CD4-positive, alpha-beta memory T cell (primary cell): ENCODE data around the gene RHCG. TPM values are rescaled to one million over a fixed set of nuclear protein-coding genes. Genes with fewer than 3 reads are reported as not detected.

Source experiments
- CTCF ChIA-PET: fragments of 350-600 bp; sonication (Branson Sonifier 250); formaldehyde crosslinking; loops from one replicate; lab custom pipeline; 2021; ENCODE audit warnings: inconsistent platforms; ENCODE audit not compliant: partially characterized antibody; lab: Charles Lee
- POLR2A ChIA-PET: fragments of 350-600 bp; sonication (Branson Sonifier 250); formaldehyde crosslinking; loops from one replicate; lab custom pipeline; 2021; ENCODE audit not compliant: partially characterized antibody; lab: Charles Lee
- DNase-seq, 5 donors: peaks; one replicate each; pipeline versions ENCODE4 v3.0.0 to v3.0.0-alpha.2; 2020 to 2022; ENCODE audit warnings: mixed read lengths in 1 of 5
- H3K27ac ChIP-seq: one replicate; pipeline ENCODE4 v1.7.0; 2013; ENCODE audit warnings: low read depth, low read length
- H3K27me3 ChIP-seq: 2 replicates; pipeline ENCODE4 v1.7.0; 2013; ENCODE audit warnings: mild to moderate bottlenecking, low read length, moderate library complexity; ENCODE audit not compliant: insufficient read depth
- H3K36me3 ChIP-seq: 2 replicates; pipeline ENCODE4 v1.7.0; 2013; ENCODE audit warnings: mild to moderate bottlenecking, low read length, moderate library complexity; ENCODE audit not compliant: insufficient read depth
- H3K4me1 ChIP-seq: 2 replicates; pipeline ENCODE4 v1.7.0; 2013; ENCODE audit warnings: mild to moderate bottlenecking, low read length, moderate library complexity; ENCODE audit not compliant: insufficient read depth
- H3K4me3 ChIP-seq, 2 donors: one replicate each; pipeline ENCODE4 v1.7.0; 2013; ENCODE audit warnings: low read length in 2 of 2, mild to moderate bottlenecking in 1 of 2
- H3K9me3 ChIP-seq, 2 donors: one replicate each; pipeline ENCODE4 v1.7.0; 2013; ENCODE audit warnings: low read length in 2 of 2, control low read depth in 1 of 2; ENCODE audit not compliant: control insufficient read depth in 1 of 2
- H3K27ac Mint-ChIP-seq, 7 donors: one replicate each; pipeline ENCODE4 v1.8.0; 2020 to 2021; ENCODE audit warnings: mixed read lengths in 7 of 7, mild to moderate bottlenecking in 6 of 7, inconsistent platforms in 3 of 7, moderate library complexity in 3 of 7
- H3K27me3 Mint-ChIP-seq, 2 donors: one replicate each; pipeline ENCODE4 v1.8.0; 2020 to 2021; ENCODE audit warnings: mixed read lengths in 2 of 2
- H3K36me3 Mint-ChIP-seq, 2 donors: one replicate each; pipeline ENCODE4 v1.8.0; 2020 to 2021; ENCODE audit warnings: mixed read lengths in 2 of 2, inconsistent platforms in 1 of 2, mild to moderate bottlenecking in 1 of 2
- H3K4me1 Mint-ChIP-seq, 4 donors: one replicate each; pipeline ENCODE4 v1.8.0; 2020 to 2021; ENCODE audit warnings: mixed read lengths in 4 of 4, mild to moderate bottlenecking in 1 of 4
- H3K4me3 Mint-ChIP-seq, 8 donors: one replicate each; pipeline ENCODE4 v1.8.0; 2020 to 2021; ENCODE audit warnings: mixed read lengths in 8 of 8, mild to moderate bottlenecking in 7 of 8, moderate library complexity in 6 of 8, inconsistent platforms in 3 of 8
- H3K9me3 Mint-ChIP-seq, 8 donors: one replicate each; pipeline ENCODE4 v1.8.0; 2020 to 2021; ENCODE audit warnings: mixed read lengths in 8 of 8, mild to moderate bottlenecking in 5 of 8, inconsistent platforms in 3 of 8, moderate library complexity in 1 of 8
- intact Hi-C: fragments of 100-400 bp; cut with micrococcal nuclease; formaldehyde crosslinking; loops from one replicate; pipeline ENCODE4 v1.15.1; 2023
- polyA plus RNA-seq, 2 donors: library from polyadenylated mRNA; unstranded; fragments of 300-500 nt; fragmentation: Illumina TruSeq; gene quantifications; one replicate each; pipeline ENCODE4 v1.2.3, GENCODE V29; 2021
- total RNA-seq, 2 experiments: library from RNA; stranded (reverse); gene quantifications; one replicate each; pipeline ENCODE4 v1.2.3, GENCODE V29; 2021

RHCG gene
- total and polyA plus RNA-seq, 4 experiments from 2014 or later, result not detected

GRCh38 chr15:89459271-89460038 is 36.9 kb downstream of the RHCG start:
- H3K4me3 ChIP-seq, result no peak overlapping the region
- no peaks in the 10 kb centered on the region for H3K36me3 Mint-ChIP-seq
- H3K9me3 Mint-ChIP-seq, result peaks cover 0 to 15% (median 7%) of the 10 kb centered on the region in 8 donors
- no peak overlapping the region for H3K4me3 Mint-ChIP-seq
- no peaks in the 10 kb centered on the region for H3K9me3 ChIP-seq
- peaks cover 11% of the 10 kb centered on the region in 2 donors for H3K27me3 Mint-ChIP-seq
- no peaks in the 10 kb centered on the region for H3K4me1 Mint-ChIP-seq
- intact Hi-C loops, result no loop called here
- no peaks in the 10 kb centered on the region for H3K4me1 ChIP-seq
- no peak overlapping the region for H3K27ac ChIP-seq
- peaks cover 6% of the 10 kb centered on the region for H3K27me3 ChIP-seq
- ChIA-PET POLR2A (no interaction called here), CTCF (no interaction called here)
- DNase-seq, result no peak
- no peak overlapping the region for H3K27ac Mint-ChIP-seq
- no peaks in the 10 kb centered on the region for H3K36me3 ChIP-seq

DNA sequence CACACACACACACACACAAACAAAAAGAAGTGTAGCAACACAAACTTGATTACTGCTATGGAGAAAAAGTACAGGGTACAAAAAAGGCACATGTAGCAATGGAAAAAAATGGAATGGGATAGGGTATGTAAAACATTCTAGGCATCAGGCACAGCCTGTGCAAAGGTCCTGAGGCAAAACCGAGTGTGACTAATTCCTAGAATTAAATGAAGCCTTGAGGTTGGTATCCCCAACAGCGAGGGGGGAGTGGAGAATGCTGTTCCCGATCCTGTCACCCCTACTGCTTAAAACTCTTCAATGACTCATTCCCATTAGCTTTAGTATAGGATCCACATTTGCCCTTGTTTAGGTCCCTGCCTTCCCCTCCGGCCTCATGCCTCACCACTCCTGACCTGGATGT is 37.9 kb downstream of the RHCG start:
- Mint-ChIP-seq H3K4me3 (no peak overlapping the region), H3K36me3 (no peaks in the 10 kb centered on the region), H3K9me3 (peaks cover 0 to 15% (median 7%) of the 10 kb centered on the region in 8 donors), H3K27me3 (peaks cover 8 to 12% of the 10 kb centered on the region in 2 donors), H3K27ac (no peak overlapping the region), H3K4me1 (no peaks in the 10 kb centered on the region)
- H3K4me1 ChIP-seq, result no peaks in the 10 kb centered on the region
- no peak overlapping the region for H3K4me3 ChIP-seq
- DNase-seq, result no peak
- no peak overlapping the region for H3K27ac ChIP-seq
- CTCF ChIA-PET, result no interaction called here
- intact Hi-C loops, result no loop called here
- no peaks in the 10 kb centered on the region for H3K9me3 ChIP-seq
- H3K36me3 ChIP-seq, result no peaks in the 10 kb centered on the region
- no peaks in the 10 kb centered on the region for H3K27me3 ChIP-seq
- POLR2A ChIA-PET, result no interaction called here

- ChIA-PET CTCF (no interaction called here), POLR2A (no interaction called here)
- Mint-ChIP-seq H3K4me1 (no peaks in the 10 kb centered on the region), H3K9me3 (peaks cover 0 to 15% (median 7%) of the 10 kb centered on the region in 8 donors), H3K27me3 (peaks cover 5 to 19% of the 10 kb centered on the region in 2 donors), H3K36me3 (no peaks in the 10 kb centered on the region), H3K27ac (no peak overlapping the region), H3K4me3 (no peak overlapping the region)
- DNase-seq, result no peak
- no peaks in the 10 kb centered on the region for H3K27me3 ChIP-seq
- no peaks in the 10 kb centered on the region for H3K36me3 ChIP-seq
- H3K9me3 ChIP-seq, result no peaks in the 10 kb centered on the region
- no peak overlapping the region for H3K4me3 ChIP-seq
- no peak overlapping the region for H3K27ac ChIP-seq
- intact Hi-C loops, result no loop called here
- H3K4me1 ChIP-seq, result no peaks in the 10 kb centered on the region
These were observed 39.3 kb downstream of the RHCG start for GRCh38 chr15:89457086-89457485.

DNA sequence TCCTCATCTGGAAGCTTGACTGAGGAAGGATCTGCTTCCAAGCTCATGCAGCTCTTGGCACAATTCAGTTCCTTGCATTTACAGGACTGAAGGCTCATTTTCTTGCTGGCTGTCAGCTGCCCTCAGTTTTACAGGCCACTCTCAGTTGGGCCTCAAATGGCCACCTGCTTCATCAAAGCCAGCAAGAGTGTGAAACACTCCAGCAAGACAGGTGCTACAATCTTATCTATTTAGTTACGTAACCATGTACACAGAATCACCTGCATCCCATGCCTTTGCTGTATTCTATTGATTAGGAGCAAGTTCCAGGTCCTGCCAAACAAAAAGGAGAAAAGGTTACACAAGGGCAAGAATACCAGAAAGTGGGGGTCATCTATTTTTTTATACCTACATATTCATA is 40.8 kb downstream of the RHCG start:
- H3K9me3 Mint-ChIP-seq, result peaks cover 0 to 15% (median 7%) of the 10 kb centered on the region in 8 donors
- H3K4me1 Mint-ChIP-seq, result no peaks in the 10 kb centered on the region
- H3K27ac Mint-ChIP-seq, result no peak overlapping the region
- no peak overlapping the region for H3K4me3 Mint-ChIP-seq
- H3K36me3 Mint-ChIP-seq, result no peaks in the 10 kb centered on the region
- no peak overlapping the region for H3K4me3 ChIP-seq
- ChIA-PET POLR2A (no interaction called here), CTCF (no interaction called here)
- intact Hi-C loops, result no loop called here
- no peak for DNase-seq
- H3K27me3 Mint-ChIP-seq, result peaks cover 7 to 26% of the 10 kb centered on the region in 2 donors
- H3K36me3 ChIP-seq, result no peaks in the 10 kb centered on the region
- H3K27ac ChIP-seq, result no peak overlapping the region
- H3K9me3 ChIP-seq, result no peaks in the 10 kb centered on the region
- no peaks in the 10 kb centered on the region for H3K4me1 ChIP-seq
- no peaks in the 10 kb centered on the region for H3K27me3 ChIP-seq

DNA sequence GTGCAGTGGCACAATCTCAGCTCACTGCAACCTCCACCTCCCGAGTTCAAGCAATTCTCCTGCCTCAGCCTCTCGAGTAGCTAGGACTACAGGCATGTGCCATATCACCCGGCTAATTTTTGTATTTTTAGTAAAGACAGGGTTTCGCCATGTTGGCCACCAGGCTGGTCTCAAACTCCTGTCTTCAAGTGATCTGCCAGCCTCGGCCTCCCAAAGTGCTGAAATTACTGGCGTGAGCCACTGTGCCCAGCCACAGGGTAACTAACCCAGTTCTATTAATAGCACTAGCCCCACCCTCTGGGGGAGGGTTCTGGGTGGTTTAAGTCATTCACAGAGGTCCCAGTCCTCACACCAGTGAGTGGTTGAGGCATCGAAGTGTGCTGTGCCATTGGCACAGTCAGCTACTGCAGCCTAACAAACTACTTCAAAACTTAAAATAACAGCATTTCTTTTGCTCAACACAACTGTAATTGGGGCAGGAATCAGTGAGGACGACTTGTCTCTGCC is 44.0 kb downstream of the RHCG start:
- peaks cover 13 to 26% of the 10 kb centered on the region in 2 donors for H3K27me3 Mint-ChIP-seq
- no peaks in the 10 kb centered on the region for H3K9me3 ChIP-seq
- H3K27me3 ChIP-seq, result peaks cover 4% of the 10 kb centered on the region
- H3K27ac ChIP-seq, result no peak overlapping the region
- no peak overlapping the region for H3K27ac Mint-ChIP-seq
- H3K9me3 Mint-ChIP-seq, result peaks cover 0 to 10% (median 5%) of the 10 kb centered on the region in 8 donors
- no peak overlapping the region for H3K4me3 Mint-ChIP-seq
- H3K4me3 ChIP-seq, result no peak overlapping the region
- no peaks in the 10 kb centered on the region for H3K36me3 Mint-ChIP-seq
- H3K4me1 Mint-ChIP-seq, result no peaks in the 10 kb centered on the region
- no peaks in the 10 kb centered on the region for H3K4me1 ChIP-seq
- ChIA-PET CTCF (no interaction called here), POLR2A (no interaction called here)
- intact Hi-C loops, result no loop called here
- DNase-seq, result no peak
- no peaks in the 10 kb centered on the region for H3K36me3 ChIP-seq

DNA sequence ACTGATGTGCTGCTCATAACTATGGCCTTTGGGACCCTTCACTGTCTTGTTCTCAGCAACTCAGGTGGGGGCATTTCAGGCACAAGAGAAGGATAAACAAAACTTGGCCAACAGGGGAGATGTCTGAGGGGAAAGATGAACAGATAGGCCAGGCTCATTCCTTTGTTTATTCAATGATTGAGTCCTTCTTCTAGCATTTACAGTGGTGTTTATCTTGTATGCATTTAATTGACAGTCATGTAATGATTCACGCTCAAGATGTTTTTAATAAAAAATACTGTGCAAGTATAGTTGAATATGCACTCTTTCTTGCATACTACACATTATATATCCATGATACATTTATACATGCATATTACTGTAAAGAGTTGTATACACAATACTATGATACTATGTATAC is 44.5 kb downstream of the RHCG start:
- intact Hi-C loops, result no loop called here
- H3K4me1 Mint-ChIP-seq, result no peaks in the 10 kb centered on the region
- H3K27me3 ChIP-seq, result peaks cover 4% of the 10 kb centered on the region
- peaks cover 18 to 29% of the 10 kb centered on the region in 2 donors for H3K27me3 Mint-ChIP-seq
- no peaks in the 10 kb centered on the region for H3K36me3 ChIP-seq
- H3K36me3 Mint-ChIP-seq, result no peaks in the 10 kb centered on the region
- no peak overlapping the region for H3K4me3 Mint-ChIP-seq
- CTCF ChIA-PET, result no interaction called here
- H3K27ac Mint-ChIP-seq, result no peak overlapping the region
- H3K9me3 Mint-ChIP-seq, result peaks cover 0 to 7% (median 2%) of the 10 kb centered on the region in 8 donors
- no peak overlapping the region for H3K4me3 ChIP-seq
- H3K27ac ChIP-seq, result no peak overlapping the region
- H3K9me3 ChIP-seq, result no peaks in the 10 kb centered on the region
- DNase-seq, result no peak
- POLR2A ChIA-PET, result no interaction called here
- H3K4me1 ChIP-seq, result no peaks in the 10 kb centered on the region

- peaks cover 4% of the 10 kb centered on the region for H3K27me3 ChIP-seq
- CTCF ChIA-PET, result interaction anchor here (0.7 kb wide), 1 partner anchor 243 kb away, joined by 3 read pairs; no protein-coding TSS in a partner anchor
- no peak for DNase-seq
These were observed 46.0 kb downstream of the RHCG start for GRCh38 chr15:89450076-89451006.

More at GRCh38 chr15:89450076-89451006, 46.0 kb downstream of the RHCG start:
- H3K27ac Mint-ChIP-seq, result no peak overlapping the region
- H3K36me3 Mint-ChIP-seq, result no peaks in the 10 kb centered on the region
- peaks cover 29 to 32% of the 10 kb centered on the region in 2 donors for H3K27me3 Mint-ChIP-seq
- H3K4me3 ChIP-seq, result no peak overlapping the region
- no peak overlapping the region for H3K27ac ChIP-seq
- H3K9me3 Mint-ChIP-seq, result no peaks in the 10 kb centered on the region
- H3K4me1 Mint-ChIP-seq, result no peaks in the 10 kb centered on the region
- H3K9me3 ChIP-seq, result no peaks in the 10 kb centered on the region
- no peak overlapping the region for H3K4me3 Mint-ChIP-seq
- no peaks in the 10 kb centered on the region for H3K36me3 ChIP-seq
- H3K4me1 ChIP-seq, result no peaks in the 10 kb centered on the region
- intact Hi-C loops, result no loop called here
- POLR2A ChIA-PET, result no interaction called here
